Measurements from ENCODE around the gene TPX2. TPM values are rescaled to one million over a fixed set of nuclear protein-coding genes. Genes with fewer than 3 reads are reported as not detected.
A peak's percentile ranks its signal among the peaks of the same experiment; 100 is the strongest.

Gene TPX2, protein sequence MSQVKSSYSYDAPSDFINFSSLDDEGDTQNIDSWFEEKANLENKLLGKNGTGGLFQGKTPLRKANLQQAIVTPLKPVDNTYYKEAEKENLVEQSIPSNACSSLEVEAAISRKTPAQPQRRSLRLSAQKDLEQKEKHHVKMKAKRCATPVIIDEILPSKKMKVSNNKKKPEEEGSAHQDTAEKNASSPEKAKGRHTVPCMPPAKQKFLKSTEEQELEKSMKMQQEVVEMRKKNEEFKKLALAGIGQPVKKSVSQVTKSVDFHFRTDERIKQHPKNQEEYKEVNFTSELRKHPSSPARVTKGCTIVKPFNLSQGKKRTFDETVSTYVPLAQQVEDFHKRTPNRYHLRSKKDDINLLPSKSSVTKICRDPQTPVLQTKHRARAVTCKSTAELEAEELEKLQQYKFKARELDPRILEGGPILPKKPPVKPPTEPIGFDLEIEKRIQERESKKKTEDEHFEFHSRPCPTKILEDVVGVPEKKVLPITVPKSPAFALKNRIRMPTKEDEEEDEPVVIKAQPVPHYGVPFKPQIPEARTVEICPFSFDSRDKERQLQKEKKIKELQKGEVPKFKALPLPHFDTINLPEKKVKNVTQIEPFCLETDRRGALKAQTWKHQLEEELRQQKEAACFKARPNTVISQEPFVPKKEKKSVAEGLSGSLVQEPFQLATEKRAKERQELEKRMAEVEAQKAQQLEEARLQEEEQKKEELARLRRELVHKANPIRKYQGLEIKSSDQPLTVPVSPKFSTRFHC
- polyA plus RNA-seq (1.6 and 2.1 TPM in 2 replicates), polyA minus RNA-seq (6.3 and 8.5 TPM in 2 replicates)

DNA sequence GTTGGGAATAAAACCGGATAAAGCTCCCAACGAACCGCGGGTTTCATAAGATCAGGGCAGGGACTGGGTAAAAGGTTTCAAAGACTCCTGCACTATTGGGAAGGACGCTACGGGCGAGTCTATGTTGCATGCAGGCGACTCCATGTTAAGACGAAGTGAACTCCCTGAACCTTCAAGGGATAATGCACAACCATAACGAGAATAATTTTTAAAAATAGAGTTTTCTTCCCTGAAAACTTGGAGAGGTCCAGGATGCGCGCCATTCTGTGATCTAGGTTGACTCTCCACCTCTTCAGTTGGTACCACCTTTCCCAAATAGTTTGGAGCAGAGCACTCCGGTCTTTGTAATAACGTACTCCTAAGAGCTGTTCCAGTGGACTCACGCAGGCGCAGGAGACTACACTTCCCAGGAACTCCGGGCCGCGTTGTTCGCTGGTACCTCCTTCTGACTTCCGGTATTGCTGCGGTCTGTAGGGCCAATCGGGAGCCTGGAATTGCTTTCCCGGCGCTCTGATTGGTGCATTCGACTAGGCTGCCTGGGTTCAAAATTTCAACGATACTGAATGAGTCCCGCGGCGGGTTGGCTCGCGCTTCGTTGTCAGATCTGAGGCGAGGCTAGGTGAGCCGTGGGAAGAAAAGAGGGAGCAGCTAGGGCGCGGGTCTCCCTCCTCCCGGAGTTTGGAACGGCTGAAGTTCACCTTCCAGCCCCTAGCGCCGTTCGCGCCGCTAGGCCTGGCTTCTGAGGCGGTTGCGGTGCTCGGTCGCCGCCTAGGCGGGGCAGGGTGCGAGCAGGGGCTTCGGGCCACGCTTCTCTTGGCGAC, at the start of gene TPX2:
Gene TPX2, plus strand, starts transcription at position 562 of the 821 bp plus-strand sequence. CDS start 18,187 bp downstream, outside the sequence.
- H3K9me3 ChIP-seq (ENCODE audit: low read length) = no peaks in the 10 kb centered on the region
- H3K9ac ChIP-seq (ENCODE audit: low read length) = peak within 1 kb of the TSS; percentile 64
- peak within 1 kb of the TSS; percentile 62 for H3K27ac ChIP-seq (ENCODE audit: low read length)
- H3K4me3 ChIP-seq (ENCODE audit: low read length) = peak within 1 kb of the TSS; percentile 69
- TF ChIP-seq RAD21 (conservative IDR thresholded peaks at IDR 0.05) (peak; percentile 32), SMC3 (conservative IDR thresholded peaks at IDR 0.05; ENCODE audit: poor library complexity) (peak; percentile 45), EP300 (conservative IDR thresholded peaks at IDR 0.05; ENCODE audit: poor library complexity, severe bottlenecking) (no peak), EZH2 (IDR thresholded peaks at IDR 0.05; ENCODE audit: borderline replicate concordance, insufficient read depth, low read length, poor library complexity, severe bottlenecking) (no peak), MXI1 (conservative IDR thresholded peaks at IDR 0.05; ENCODE audit: poor library complexity, severe bottlenecking) (peak; percentile 99), TAF1 (IDR thresholded peaks at IDR 0.05; ENCODE audit: low read depth) (peak; percentile 87), REST (IDR thresholded peaks at IDR 0.05; ENCODE audit: borderline replicate concordance) (peak; percentile 76), POLR2AphosphoS5 (IDR thresholded peaks at IDR 0.05) (peak; percentile 93)
- TF ChIP-seq, protein P1, sequence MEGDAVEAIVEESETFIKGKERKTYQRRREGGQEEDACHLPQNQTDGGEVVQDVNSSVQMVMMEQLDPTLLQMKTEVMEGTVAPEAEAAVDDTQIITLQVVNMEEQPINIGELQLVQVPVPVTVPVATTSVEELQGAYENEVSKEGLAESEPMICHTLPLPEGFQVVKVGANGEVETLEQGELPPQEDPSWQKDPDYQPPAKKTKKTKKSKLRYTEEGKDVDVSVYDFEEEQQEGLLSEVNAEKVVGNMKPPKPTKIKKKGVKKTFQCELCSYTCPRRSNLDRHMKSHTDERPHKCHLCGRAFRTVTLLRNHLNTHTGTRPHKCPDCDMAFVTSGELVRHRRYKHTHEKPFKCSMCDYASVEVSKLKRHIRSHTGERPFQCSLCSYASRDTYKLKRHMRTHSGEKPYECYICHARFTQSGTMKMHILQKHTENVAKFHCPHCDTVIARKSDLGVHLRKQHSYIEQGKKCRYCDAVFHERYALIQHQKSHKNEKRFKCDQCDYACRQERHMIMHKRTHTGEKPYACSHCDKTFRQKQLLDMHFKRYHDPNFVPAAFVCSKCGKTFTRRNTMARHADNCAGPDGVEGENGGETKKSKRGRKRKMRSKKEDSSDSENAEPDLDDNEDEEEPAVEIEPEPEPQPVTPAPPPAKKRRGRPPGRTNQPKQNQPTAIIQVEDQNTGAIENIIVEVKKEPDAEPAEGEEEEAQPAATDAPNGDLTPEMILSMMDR (IDR thresholded peaks at IDR 0.05; ENCODE audit: poor library complexity, severe bottlenecking) = peak; percentile 57
- peak within 1 kb of the TSS; percentile 85 for H3K4me2 ChIP-seq (ENCODE audit: low read length)
- H4K20me1 ChIP-seq (ENCODE audit: insufficient read depth) = no peaks in the 10 kb centered on the region
- H3K27me3 ChIP-seq (ENCODE audit: insufficient read depth, low read depth, low read length) = no peaks in the 10 kb centered on the region
- H3K36me3 ChIP-seq (ENCODE audit: insufficient read depth, low read length) = no peaks in the 10 kb centered on the region
- no peaks in the 10 kb centered on the region for H3K9me2 ChIP-seq (ENCODE audit: insufficient read depth, low read length)
- peak within 1 kb of the TSS; percentile 92 for H2AFZ ChIP-seq (ENCODE audit: low read depth, low read length)
- no peaks in the 10 kb centered on the region for H3F3A ChIP-seq (ENCODE audit: insufficient read depth, low read length, poor library complexity, severe bottlenecking)
- H3K79me2 ChIP-seq (replicated peaks; ENCODE audit: insufficient read depth, low read length) = peaks cover 37% of the 10 kb centered on the region
